Muscle of arm (tissue), 14 donors: ENCODE measurements around the gene FBXO30. TPM values are rescaled to one million over a fixed set of nuclear protein-coding genes. Genes with fewer than 3 reads are reported as not detected.

Source experiments
- DNase-seq: peaks from one replicate; pipeline ENCODE4 v3.0.0-alpha.2; 2013
- long read RNA-seq, 11 donors: transcript quantifications; one replicate each; lab custom pipeline, GENCODE V29; 2026
- polyA plus RNA-seq, 12 donors: library from polyadenylated mRNA; unstranded; fragments of 120-200 nt; gene quantifications; one replicate each; pipeline ENCODE4 v1.2.1, GENCODE V29; 2013; ENCODE audit not compliant: insufficient read length in 12 of 12

The FBXO30 gene, protein sequence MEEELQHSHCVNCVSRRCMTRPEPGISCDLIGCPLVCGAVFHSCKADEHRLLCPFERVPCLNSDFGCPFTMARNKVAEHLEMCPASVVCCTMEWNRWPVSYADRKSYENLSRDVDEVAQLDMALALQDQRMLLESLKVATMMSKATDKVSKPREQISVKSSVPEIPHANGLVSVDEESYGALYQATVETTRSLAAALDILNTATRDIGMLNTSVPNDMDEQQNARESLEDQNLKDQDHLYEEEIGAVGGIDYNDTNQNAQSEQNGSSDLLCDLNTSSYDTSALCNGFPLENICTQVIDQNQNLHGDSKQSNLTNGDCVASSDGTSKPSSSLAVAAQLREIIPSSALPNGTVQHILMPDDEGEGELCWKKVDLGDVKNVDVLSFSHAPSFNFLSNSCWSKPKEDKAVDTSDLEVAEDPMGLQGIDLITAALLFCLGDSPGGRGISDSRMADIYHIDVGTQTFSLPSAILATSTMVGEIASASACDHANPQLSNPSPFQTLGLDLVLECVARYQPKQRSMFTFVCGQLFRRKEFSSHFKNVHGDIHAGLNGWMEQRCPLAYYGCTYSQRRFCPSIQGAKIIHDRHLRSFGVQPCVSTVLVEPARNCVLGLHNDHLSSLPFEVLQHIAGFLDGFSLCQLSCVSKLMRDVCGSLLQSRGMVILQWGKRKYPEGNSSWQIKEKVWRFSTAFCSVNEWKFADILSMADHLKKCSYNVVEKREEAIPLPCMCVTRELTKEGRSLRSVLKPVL
- 10 to 100 TPM in 10 of 12 donors, 1 to 10 TPM in 1, not detected in 1; 7.0 to 13.4 (median 11.9) TPM for polyA plus RNA-seq
- long read RNA-seq, donor 1, full-length matches to known transcripts, result 1 of 16 reads
- long read RNA-seq, donor 1, partial matches to known transcripts, result 15 of 16 reads
- long read RNA-seq, donor 1, other reads (novel, unspliced or antisense), result 0 of 16 reads
- long read RNA-seq, donor 2, full-length matches to known transcripts, result 4 of 9 reads
- long read RNA-seq, donor 2, partial matches to known transcripts, result 5 of 9 reads
- long read RNA-seq, donor 2, other reads (novel, unspliced or antisense), result 0 of 9 reads
- long read RNA-seq, donor 3, result 0 reads
- long read RNA-seq, donor 4, full-length matches to known transcripts, result 1 of 1 reads
- long read RNA-seq, donor 4, partial matches to known transcripts, result 0 of 1 reads
- long read RNA-seq, donor 4, other reads (novel, unspliced or antisense), result 0 of 1 reads
- long read RNA-seq, donor 5, full-length matches to known transcripts, result 2 of 14 reads
- long read RNA-seq, donor 5, partial matches to known transcripts, result 12 of 14 reads
- long read RNA-seq, donor 5, other reads (novel, unspliced or antisense), result 0 of 14 reads
- long read RNA-seq, donor 6, full-length matches to known transcripts, result 1 of 6 reads
- long read RNA-seq, donor 6, partial matches to known transcripts, result 5 of 6 reads
- long read RNA-seq, donor 6, other reads (novel, unspliced or antisense), result 0 of 6 reads
- long read RNA-seq, donor 7, full-length matches to known transcripts, result 1 of 1 reads
- long read RNA-seq, donor 7, partial matches to known transcripts, result 0 of 1 reads
- long read RNA-seq, donor 7, other reads (novel, unspliced or antisense), result 0 of 1 reads
- long read RNA-seq, donor 8, full-length matches to known transcripts, result 5 of 29 reads
- long read RNA-seq, donor 8, partial matches to known transcripts, result 24 of 29 reads
- long read RNA-seq, donor 8, other reads (novel, unspliced or antisense), result 0 of 29 reads
- long read RNA-seq, donor 9, full-length matches to known transcripts, result 1 of 7 reads
- long read RNA-seq, donor 9, partial matches to known transcripts, result 6 of 7 reads
- long read RNA-seq, donor 9, other reads (novel, unspliced or antisense), result 0 of 7 reads
- long read RNA-seq, donor 10, full-length matches to known transcripts, result 4 of 10 reads
- long read RNA-seq, donor 10, partial matches to known transcripts, result 6 of 10 reads
- long read RNA-seq, donor 10, other reads (novel, unspliced or antisense), result 0 of 10 reads
- long read RNA-seq, donor 11, full-length matches to known transcripts, result 2 of 7 reads
- long read RNA-seq, donor 11, partial matches to known transcripts, result 5 of 7 reads
- long read RNA-seq, donor 11, other reads (novel, unspliced or antisense), result 0 of 7 reads

DNA sequence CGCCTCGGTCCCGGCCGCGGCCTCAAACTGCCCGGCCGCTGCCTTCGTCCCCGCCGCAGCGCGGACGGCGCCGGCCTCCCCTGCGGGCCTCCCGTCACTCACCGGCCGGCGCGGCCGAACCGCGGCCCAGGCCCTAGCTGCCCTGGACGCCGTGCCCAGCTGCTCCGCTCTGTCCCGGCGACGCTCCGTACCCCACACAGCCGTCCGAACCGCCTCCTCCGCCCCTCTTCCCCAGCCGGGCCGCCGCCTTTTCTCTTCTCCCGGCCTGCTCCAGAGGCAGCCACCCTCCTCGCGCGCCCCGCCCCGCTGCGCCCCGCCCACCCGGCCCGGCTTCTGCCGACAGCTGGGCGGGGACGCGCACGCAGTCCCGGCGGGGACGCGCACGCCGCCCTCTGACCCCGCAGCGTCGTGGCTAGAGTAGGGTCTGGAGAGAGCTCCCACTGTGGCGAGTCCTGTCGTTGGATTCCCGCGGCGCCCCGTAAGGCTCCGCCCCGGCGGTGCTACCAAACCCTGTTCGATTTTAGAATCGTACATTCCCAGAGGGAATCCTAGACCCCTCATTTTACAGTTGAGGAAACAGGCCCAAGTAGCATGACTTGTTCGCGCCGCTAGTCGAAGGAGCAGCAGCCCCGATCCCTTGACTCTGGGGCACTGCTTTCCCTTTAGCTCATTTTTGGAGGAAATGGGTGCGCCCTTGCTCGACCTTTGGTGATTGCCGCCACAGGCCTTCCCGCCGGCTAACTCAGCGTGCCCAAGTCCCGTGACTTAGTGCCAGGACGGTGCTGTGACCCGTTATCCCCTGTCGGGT lies at the start of gene FBXO30:
TSS of gene FBXO30 (minus strand) at position 295 of the 808 bp plus-strand sequence. CDS start 8,390 bp downstream, outside the sequence.
- DNase-seq, result peak; percentile 95

DNA sequence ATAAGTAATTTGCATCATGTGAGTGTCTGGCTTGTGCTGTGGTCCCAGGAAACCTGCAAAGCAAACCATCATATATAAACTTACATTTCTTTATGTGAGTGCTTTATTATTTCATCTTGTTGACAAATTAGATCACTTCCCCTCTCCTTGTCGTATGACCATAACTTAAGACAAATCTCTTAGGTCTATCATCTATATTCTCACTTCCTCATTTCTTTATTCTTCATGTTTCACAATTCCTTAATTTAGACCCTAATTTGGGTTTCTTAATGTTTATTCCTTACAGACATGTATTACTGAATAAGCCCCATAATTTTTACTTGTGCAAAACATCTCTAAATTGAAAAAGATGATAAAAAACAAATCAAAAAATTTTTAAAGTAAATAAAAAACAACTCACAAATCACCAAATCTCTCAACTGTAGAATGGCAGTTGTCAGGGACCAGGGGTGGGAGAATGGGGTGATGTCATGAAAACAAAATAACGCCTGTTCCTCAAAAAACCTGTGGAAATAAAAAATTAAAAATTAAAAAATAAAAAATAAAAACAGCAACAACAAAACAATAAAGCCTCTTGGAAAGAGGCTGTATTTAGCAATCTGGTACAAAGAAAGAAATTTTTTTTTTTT lies 49.5 kb upstream of the FBXO30 start:
- no peak for DNase-seq

DNA sequence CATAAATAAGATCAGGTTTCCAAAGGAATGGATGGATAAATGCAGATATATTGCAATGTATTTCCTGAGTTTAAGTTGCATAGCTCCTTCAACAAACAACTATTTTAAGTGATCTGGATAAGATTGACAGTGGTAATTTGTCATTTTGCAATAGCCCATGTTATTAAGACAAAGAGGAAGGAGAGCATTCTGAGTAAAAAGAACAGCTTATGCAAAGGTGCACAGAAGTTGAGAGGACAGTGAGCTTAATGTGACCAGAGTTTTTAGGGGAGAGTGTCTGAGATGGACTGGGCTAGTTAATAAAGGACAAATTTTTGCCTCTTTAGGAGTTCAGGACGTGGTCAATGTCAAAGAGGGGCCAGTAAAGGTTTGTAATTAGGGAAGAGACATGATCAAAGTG lies 48.8 kb upstream of the FBXO30 start:
- no peak for DNase-seq

DNA sequence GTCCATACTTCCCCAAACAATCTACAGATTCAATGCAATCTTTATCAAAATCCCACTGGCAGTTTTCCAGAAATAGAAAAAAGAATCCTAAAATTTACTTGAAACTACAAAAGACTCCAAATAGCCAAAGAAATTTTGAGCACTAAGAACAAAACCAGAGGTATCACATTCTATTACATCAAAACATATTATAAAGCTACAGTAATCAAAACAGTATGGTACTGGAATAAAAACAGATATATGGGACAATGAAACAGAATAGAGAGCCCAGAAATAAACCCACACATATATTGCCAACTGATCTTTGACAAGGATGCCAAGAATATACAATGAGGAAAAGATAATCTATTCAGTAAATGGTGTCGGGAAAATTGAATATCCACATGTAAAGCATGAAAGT lies 46.0 kb upstream of the FBXO30 start:
- DNase-seq, result no peak

DNA sequence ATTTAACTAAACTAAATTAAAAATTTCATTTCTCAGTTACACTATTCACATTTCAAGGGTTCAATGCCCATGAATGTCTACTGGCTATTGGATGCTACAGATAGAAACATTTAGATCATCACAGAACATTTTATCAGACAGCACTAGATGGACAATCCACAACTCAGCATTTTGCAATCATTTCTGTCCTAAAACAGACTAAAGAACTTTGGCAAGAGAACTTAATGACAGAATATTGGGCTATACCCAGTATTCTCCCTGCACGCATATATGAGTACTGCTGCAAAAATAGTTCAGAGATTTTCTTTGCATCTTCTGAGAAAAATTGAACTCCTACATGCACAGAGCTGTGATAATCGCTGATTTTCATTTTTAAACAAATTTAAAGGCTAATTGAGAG lies 36.1 kb upstream of the FBXO30 start:
- peak; percentile 15 for DNase-seq

DNA sequence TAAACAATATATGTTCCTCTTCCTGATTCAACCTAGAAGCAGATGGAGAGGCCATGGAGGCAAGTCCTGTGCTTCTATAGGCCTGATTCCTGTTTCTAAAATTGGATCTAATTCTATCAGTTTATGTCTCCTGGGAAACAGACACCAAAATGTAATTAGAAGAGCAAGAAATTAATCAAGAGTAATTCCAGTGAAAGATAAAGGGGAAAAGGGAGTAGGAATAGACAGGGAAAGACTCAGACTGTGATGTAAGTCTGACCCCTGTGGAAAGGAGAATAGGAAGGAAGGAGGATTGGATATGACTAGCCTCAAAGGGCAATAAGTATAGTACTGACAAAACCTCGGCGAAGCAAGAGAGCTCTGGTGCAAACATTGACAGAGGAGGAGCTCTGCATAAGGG lies 33.9 kb upstream of the FBXO30 start:
- DNase-seq, result no peak

DNA sequence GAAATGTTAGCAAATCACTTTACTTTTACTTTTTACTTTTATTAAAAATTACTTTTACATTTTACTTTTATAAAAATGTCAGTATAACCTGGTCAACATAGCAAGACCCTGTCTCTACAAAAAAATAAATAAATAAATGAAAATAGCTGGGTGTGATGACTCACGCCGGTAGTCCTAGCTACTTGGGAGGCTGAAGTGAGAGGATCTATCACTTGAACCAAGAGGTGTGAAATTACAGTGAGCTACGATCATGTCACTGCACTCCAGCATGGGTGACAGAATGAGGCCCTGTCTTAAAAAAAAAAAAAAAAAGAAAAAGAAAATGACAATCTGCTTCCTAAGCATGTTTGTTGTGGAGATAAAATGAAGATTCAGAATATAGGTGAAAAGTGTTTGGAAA lies 31.0 kb upstream of the FBXO30 start:
- DNase-seq, result no peak

DNA sequence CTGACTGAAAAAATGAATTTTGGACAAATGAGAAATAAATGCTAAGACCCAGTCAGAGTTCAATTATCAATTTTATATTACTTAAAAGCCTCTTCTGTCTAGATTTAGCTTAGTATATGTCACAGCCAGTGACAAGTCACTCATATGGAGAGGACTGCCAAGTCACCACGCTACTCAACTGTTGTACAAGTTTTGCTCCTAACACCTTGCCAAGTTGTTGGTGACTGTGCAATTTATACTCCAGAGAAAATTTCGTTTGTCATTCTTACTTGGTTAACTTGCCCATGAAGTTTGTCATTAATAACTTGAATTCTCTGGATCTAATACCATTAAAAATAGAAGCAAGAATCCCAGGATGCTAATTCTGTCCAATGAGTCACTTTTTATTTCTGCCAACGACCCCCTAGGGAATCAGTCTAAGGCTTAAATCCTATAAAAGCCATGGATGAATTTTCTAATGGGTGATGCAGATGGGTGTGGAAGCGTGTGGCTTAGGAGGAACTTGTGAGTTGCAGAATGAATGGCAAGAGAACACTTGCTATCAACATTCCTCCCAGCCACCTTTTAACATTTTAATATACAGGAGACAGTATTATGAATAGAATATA lies 30.4 kb upstream of the FBXO30 start:
- no peak for DNase-seq

DNA sequence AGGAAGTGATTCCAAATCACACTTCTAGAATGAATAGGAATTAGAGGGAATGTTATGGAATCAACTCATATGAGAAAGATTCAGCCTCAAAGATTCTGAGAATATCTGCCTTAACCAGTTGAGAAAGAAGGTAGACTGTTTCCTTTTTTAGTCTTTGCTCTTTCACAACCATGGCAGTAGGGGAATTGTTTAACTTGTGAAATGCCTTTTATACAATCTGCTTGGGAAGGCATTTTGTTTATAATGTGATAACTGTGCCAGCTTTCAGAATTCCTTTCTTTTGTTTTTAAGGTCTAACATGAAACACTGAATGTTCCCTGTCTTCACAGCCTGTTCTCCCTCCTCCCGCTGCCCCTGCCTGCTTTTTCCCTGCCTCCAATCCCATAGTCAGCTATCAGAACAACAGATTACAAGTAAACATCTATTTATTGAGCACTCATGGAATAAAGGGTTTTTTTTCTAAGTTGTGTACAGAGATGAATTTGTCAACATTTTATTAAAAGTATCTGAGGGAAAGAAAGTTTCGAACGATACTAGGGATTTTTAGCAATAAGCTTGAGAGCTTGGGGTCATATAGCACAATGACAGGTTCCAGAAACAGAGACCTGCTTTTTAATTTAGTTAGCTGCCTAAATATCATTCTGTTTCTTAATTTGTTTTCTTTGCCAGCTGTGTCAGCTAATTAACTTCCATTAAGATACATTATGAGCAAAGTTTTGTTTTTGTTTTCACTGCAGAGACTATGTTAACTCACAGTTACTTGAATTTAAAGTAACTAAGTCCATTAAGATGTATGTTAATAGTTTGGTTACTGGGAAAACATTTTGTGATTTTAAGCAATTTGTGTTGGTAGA lies 28.3 kb upstream of the FBXO30 start:
- no peak for DNase-seq

DNA sequence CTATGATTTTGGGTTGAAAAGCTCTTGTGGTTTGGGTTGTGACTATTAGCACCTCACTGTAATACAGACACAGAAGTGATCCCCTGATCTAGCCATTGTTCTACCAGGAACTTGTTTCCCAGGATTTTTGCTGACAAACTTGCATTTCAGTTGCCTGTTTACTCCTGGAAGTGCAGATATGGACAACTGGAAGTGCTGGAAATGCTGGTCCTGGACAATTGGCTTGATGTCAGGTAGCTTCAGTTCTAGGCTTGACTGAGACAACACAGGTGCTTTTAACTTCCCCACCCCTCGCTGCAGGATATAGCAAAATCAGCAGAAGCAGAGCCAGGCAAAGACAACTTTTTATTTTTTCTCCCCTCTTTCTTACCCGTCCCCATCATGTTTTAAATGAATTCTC lies 27.1 kb upstream of the FBXO30 start:
- DNase-seq, result no peak

DNA sequence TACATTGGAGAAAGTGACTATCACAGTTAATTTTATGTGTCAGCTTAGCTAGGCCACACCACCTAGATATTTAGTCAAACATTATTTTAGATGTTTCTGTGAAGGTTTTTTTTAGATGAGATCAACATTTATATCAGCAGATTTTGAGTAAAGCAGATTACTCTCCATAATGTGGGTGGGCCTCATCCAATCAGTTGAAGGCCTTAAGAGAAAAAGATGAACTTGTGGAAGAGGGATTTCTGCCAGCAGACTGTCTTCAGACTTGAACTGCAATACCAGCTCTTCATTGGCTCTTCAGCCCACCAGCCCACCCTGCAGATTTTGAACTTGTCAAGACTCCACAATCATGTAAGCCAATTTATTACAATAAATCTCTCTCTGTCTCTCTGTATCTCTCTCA lies 25.1 kb upstream of the FBXO30 start:
- DNase-seq, result no peak

DNA sequence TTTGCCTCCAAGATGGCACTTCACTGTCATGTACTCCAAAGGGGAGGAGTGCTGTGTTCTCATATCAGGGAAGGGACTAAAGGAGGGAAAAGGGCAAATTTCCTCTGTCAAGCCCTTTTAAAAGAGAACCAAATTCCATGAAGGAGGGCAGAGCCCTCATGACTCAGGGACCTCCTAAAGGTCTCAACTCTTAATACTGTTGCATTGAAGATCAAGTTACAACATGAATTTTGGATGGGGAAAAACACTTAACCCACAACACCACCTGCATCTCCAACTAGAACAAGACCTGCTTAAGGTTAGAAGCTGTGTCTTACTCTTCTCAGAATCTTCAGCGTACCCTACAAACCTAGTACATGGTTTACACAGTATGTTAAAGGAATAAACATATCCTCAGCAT lies 23.7 kb upstream of the FBXO30 start:
- DNase-seq, result no peak

DNA sequence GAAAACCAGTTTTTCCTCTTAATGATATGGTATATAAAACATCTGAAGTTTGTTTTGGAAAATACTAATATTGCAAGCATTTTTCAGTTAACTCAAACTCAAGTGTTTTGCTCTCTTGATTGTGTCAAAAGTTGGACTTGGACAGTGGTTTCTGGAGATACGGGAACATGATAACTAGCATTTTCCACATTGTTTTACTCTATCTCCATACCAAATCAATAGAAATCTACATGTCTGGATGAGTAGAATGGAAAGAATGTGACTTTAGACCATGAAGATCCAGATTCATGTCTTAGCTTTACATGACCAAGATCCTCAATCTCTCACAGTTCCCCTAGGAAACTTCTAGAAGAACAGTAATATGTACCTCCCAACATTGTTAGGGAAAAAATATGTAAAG lies 22.2 kb upstream of the FBXO30 start:
- DNase-seq, result no peak

DNA sequence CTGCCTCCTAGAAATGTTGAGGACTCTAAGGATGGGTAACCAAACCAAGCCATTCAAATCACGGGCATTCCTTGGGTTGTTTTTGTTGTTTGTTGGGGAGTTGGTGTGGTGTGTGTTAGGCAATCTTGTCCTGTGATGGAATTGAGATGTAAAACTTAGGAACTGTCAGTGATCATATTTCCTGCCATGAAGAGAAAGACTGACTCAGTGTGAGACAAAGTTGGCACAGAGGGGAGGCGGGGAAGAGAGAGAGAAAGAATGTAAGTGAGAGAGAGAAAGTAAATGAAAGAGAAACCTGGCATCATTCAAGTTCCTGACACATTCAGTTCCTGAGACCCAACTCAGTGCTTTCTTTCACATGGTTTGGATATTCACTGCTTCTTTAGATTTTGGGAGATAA lies 21.6 kb upstream of the FBXO30 start:
- DNase-seq, result no peak

DNA sequence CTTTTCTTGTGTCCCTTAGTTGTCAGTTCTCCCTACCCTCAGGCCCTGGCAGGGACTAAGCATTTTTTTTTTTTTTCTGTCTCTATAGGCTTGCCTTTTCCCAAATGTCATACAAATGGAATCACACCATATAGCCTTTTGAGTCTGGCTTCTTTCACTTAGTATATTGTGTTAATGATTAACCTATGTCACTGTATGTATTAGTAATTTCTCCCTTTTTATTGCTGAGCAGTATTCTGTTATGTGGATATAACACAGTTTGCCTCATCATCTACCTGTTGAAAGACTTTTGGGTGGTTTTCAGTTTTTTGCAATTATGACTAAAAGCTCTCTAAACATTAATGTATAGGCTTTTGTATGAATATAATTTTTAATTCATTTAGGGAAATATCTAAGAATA lies 16.0 kb upstream of the FBXO30 start:
- no peak for DNase-seq

DNA sequence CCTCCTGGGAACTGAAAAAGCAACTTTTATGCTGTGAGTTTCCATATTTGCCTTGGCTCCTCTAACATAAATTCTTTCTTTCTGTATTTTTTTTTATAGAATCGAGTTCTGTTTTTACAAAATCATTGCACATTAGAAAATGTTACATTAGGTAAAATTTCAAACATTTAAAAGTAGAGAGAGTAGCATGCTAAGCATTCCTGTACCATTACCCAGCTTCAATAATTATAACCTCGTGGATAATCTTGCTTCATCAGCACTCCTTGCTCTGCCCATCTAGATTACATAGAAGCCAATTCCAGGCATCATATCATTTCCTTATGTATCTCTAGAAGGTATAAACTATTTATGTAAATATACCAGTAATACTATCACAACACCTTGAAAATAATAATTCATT lies 15.4 kb upstream of the FBXO30 start:
- no peak for DNase-seq

DNA sequence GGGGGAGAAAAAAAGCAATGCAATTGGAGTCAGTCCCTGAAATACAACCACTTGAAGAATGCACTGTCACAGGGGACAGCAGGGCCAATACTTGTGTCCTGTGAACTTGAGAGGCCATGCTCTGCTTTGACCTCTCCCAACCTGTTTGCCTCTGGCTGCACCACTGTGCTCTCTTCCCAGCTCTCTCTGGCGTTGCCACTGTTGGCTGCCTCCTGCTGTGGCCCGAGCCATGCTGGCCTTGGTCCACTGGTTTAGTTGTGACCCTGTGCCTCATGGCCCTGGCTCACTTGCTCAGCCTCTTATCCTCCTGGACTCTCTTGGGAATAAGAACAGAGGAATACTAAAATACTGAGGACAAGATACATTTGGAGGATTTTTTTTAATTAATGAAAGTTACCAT lies 14.5 kb upstream of the FBXO30 start:
- DNase-seq, result no peak
